ENCODE measurements around the gene ITFG1. TPM values are rescaled to one million over a fixed set of nuclear protein-coding genes. Genes with fewer than 3 reads are reported as not detected.
"Not testable (repeated sequence)": the region's sequence is repeated elsewhere in the genome, so short reads cannot be mapped to it uniquely, and the experiment has no call there.

ITFG1 gene
- total and polyA plus RNA-seq, 7 experiments from 2014 or later: 20.8 to 34.3 (median 25.2) TPM

GRCh38 chr16:47198180-47198575 is 262.7 kb downstream of the ITFG1 start:
- H3K4me3 ChIP-seq (ENCODE audit: low read length): no peak overlapping the region
- H3K27ac ChIP-seq (ENCODE audit: low read depth, low read length): no peak overlapping the region
- Mint-ChIP-seq H3K9me3 (peaks cover 0 to 5% (median 0%) of the 10 kb centered on the region in 11 donors), H3K36me3 (peaks cover 0 to 46% (median 38%) of the 10 kb centered on the region in 5 donors), H3K27ac (no peak overlapping the region), H3K4me1 (peaks cover 0 to 2% (median 0%) of the 10 kb centered on the region in 7 donors), H3K4me3 (no peak overlapping the region), H3K27me3 (no peaks in the 10 kb centered on the region)
- no peaks in the 10 kb centered on the region for H3K4me1 ChIP-seq (ENCODE audit: control insufficient read depth in 2 of 2, insufficient read depth in 2 of 2, low read length in 2 of 2)
- no peak for DNase-seq
- H3K27me3 ChIP-seq (ENCODE audit: control insufficient read depth in 2 of 2, insufficient read depth in 2 of 2, low read length in 2 of 2): no peaks in the 10 kb centered on the region
- ChIA-PET CTCF (no interaction called here), POLR2A (no interaction called here)
- H3K36me3 ChIP-seq (ENCODE audit: control insufficient read depth in 2 of 3, insufficient read depth in 3 of 3, low read length in 3 of 3): no peaks in the 10 kb centered on the region
- ATAC-seq: no peak
- H3K9me3 ChIP-seq (ENCODE audit: control insufficient read depth in 2 of 3, low read length in 3 of 3): no peaks in the 10 kb centered on the region
- intact Hi-C loops (cut with micrococcal nuclease): no loop called here

GRCh38 chr16:47197536-47198179 is 263.2 kb downstream of the ITFG1 start:
- H3K27me3 Mint-ChIP-seq: no peaks in the 10 kb centered on the region
- H3K27ac ChIP-seq (ENCODE audit: low read depth, low read length): no peak overlapping the region
- H3K36me3 ChIP-seq (ENCODE audit: control insufficient read depth in 2 of 3, insufficient read depth in 3 of 3, low read length in 3 of 3): no peaks in the 10 kb centered on the region
- no peak overlapping the region for H3K4me3 Mint-ChIP-seq
- peaks cover 0 to 2% (median 0%) of the 10 kb centered on the region in 7 donors for H3K4me1 Mint-ChIP-seq
- ChIA-PET POLR2A (no interaction called here), CTCF (no interaction called here)
- ATAC-seq (no peak), DNase-seq (no peak)
- intact Hi-C loops (cut with micrococcal nuclease): no loop called here
- no peak overlapping the region for H3K27ac Mint-ChIP-seq
- H3K4me3 ChIP-seq (ENCODE audit: low read length): no peak overlapping the region
- peaks cover 0 to 5% (median 0%) of the 10 kb centered on the region in 11 donors for H3K9me3 Mint-ChIP-seq
- no peaks in the 10 kb centered on the region for H3K27me3 ChIP-seq (ENCODE audit: control insufficient read depth in 2 of 2, insufficient read depth in 2 of 2, low read length in 2 of 2)
- peaks cover 0 to 49% (median 40%) of the 10 kb centered on the region in 5 donors for H3K36me3 Mint-ChIP-seq
- H3K4me1 ChIP-seq (ENCODE audit: control insufficient read depth in 2 of 2, insufficient read depth in 2 of 2, low read length in 2 of 2): no peaks in the 10 kb centered on the region
- no peaks in the 10 kb centered on the region for H3K9me3 ChIP-seq (ENCODE audit: control insufficient read depth in 2 of 3, low read length in 3 of 3)

GRCh38 chr16:47196457-47196856 is 264.4 kb downstream of the ITFG1 start:
- Histone ChIP-seq H3K27me3 (ENCODE audit: control insufficient read depth in 2 of 2, insufficient read depth in 2 of 2, low read length in 2 of 2) (no peaks in the 10 kb centered on the region), H3K9me3 (ENCODE audit: control insufficient read depth in 2 of 3, low read length in 3 of 3) (no peaks in the 10 kb centered on the region), H3K4me1 (ENCODE audit: control insufficient read depth in 2 of 2, insufficient read depth in 2 of 2, low read length in 2 of 2) (no peaks in the 10 kb centered on the region), H3K36me3 (ENCODE audit: control insufficient read depth in 2 of 3, insufficient read depth in 3 of 3, low read length in 3 of 3) (no peaks in the 10 kb centered on the region), H3K4me3 (ENCODE audit: low read length) (no peak overlapping the region), H3K27ac (ENCODE audit: low read depth, low read length) (no peak overlapping the region)
- ChIA-PET POLR2A (no interaction called here), CTCF (no interaction called here)
- Mint-ChIP-seq H3K4me1 (peaks cover 0 to 2% (median 0%) of the 10 kb centered on the region in 7 donors), H3K4me3 (no peak overlapping the region), H3K36me3 (peaks cover 0 to 56% (median 44%) of the 10 kb centered on the region in 5 donors), H3K9me3 (peaks cover 0 to 8% (median 0%) of the 10 kb centered on the region in 11 donors), H3K27ac (no peak overlapping the region), H3K27me3 (no peaks in the 10 kb centered on the region)
- intact Hi-C loops (cut with micrococcal nuclease): no loop called here
- DNase-seq (no peak), ATAC-seq (no peak)

GRCh38 chr16:47182318-47182717 is 278.5 kb downstream of the ITFG1 start:
- Histone ChIP-seq H3K27me3 (ENCODE audit: control insufficient read depth in 2 of 2, insufficient read depth in 2 of 2, low read length in 2 of 2) (no peaks in the 10 kb centered on the region), H3K36me3 (ENCODE audit: control insufficient read depth in 2 of 3, insufficient read depth in 3 of 3, low read length in 3 of 3) (no peaks in the 10 kb centered on the region), H3K4me1 (ENCODE audit: control insufficient read depth in 2 of 2, insufficient read depth in 2 of 2, low read length in 2 of 2) (no peaks in the 10 kb centered on the region), H3K4me3 (ENCODE audit: low read length) (no peak overlapping the region), H3K27ac (ENCODE audit: low read depth, low read length) (no peak overlapping the region), H3K9me3 (ENCODE audit: control insufficient read depth in 2 of 3, low read length in 3 of 3) (no peaks in the 10 kb centered on the region)
- no peak overlapping the region for H3K4me3 Mint-ChIP-seq
- H3K36me3 Mint-ChIP-seq: peaks cover 0 to 33% (median 23%) of the 10 kb centered on the region in 5 donors
- H3K27ac Mint-ChIP-seq: no peak overlapping the region
- peaks cover 0 to 22% (median 6%) of the 10 kb centered on the region in 11 donors for H3K9me3 Mint-ChIP-seq
- no peaks in the 10 kb centered on the region for H3K27me3 Mint-ChIP-seq
- no peaks in the 10 kb centered on the region for H3K4me1 Mint-ChIP-seq
- DNase-seq (no peak), ATAC-seq (no peak)
- ChIA-PET POLR2A (no interaction called here), CTCF (no interaction called here)
- intact Hi-C loops (cut with micrococcal nuclease): no loop called here

- POLR2A ChIA-PET; H3K27me3 ChIP-seq (ENCODE audit: control insufficient read depth in 2 of 2, insufficient read depth in 2 of 2, low read length in 2 of 2); H3K4me3 ChIP-seq (ENCODE audit: low read length); DNase-seq; H3K9me3 ChIP-seq (ENCODE audit: control insufficient read depth in 2 of 3, low read length in 3 of 3); H3K4me1 Mint-ChIP-seq; intact Hi-C loops (cut with micrococcal nuclease); H3K27ac Mint-ChIP-seq; H3K4me1 ChIP-seq (ENCODE audit: control insufficient read depth in 2 of 2, insufficient read depth in 2 of 2, low read length in 2 of 2); H3K27ac ChIP-seq (ENCODE audit: low read depth, low read length); H3K27me3 Mint-ChIP-seq; H3K36me3 ChIP-seq (ENCODE audit: control insufficient read depth in 2 of 3, insufficient read depth in 3 of 3, low read length in 3 of 3); CTCF ChIA-PET; ATAC-seq; H3K4me3 Mint-ChIP-seq: not testable (repeated sequence)
- Mint-ChIP-seq H3K36me3 (peaks cover under 1 to 39% (median 25%) of the 10 kb centered on the region in 5 donors), H3K9me3 (peaks cover 0 to 22% (median 6%) of the 10 kb centered on the region in 11 donors)
These were observed 279.8 kb downstream of the ITFG1 start for GRCh38 chr16:47181066-47181465.

GRCh38 chr16:47180073-47180472 is 280.8 kb downstream of the ITFG1 start:
- intact Hi-C loops (cut with micrococcal nuclease): no loop called here

GRCh38 chr16:47175152-47175551 is 285.7 kb downstream of the ITFG1 start:
- ATAC-seq: no peak
- intact Hi-C loops (cut with micrococcal nuclease): no loop called here
- Mint-ChIP-seq H3K4me1 (no peaks in the 10 kb centered on the region), H3K9me3 (peaks cover 0 to 5% (median 0%) of the 10 kb centered on the region in 11 donors), H3K36me3 (peaks cover 4 to 32% (median 30%) of the 10 kb centered on the region in 5 donors), H3K27me3 (no peaks in the 10 kb centered on the region), H3K4me3 (no peak overlapping the region), H3K27ac (no peak overlapping the region)
- ChIA-PET CTCF (no interaction called here), POLR2A (no interaction called here)
- no peak overlapping the region for H3K4me3 ChIP-seq (ENCODE audit: low read length)
- no peak overlapping the region for H3K27ac ChIP-seq (ENCODE audit: low read depth, low read length)
- no peaks in the 10 kb centered on the region for H3K9me3 ChIP-seq (ENCODE audit: control insufficient read depth in 2 of 3, low read length in 3 of 3)
- H3K36me3 ChIP-seq (ENCODE audit: control insufficient read depth in 2 of 3, insufficient read depth in 3 of 3, low read length in 3 of 3): no peaks in the 10 kb centered on the region
- no peaks in the 10 kb centered on the region for H3K4me1 ChIP-seq (ENCODE audit: control insufficient read depth in 2 of 2, insufficient read depth in 2 of 2, low read length in 2 of 2)
- H3K27me3 ChIP-seq (ENCODE audit: control insufficient read depth in 2 of 2, insufficient read depth in 2 of 2, low read length in 2 of 2): no peaks in the 10 kb centered on the region
- DNase-seq: no peak

More at GRCh38 chr16:47180073-47180472, 280.8 kb downstream of the ITFG1 start:
- ATAC-seq: no peak
- DNase-seq: no peak
- ChIA-PET CTCF (no interaction called here), POLR2A (no interaction called here)
- Histone ChIP-seq H3K9me3 (ENCODE audit: control insufficient read depth in 2 of 3, low read length in 3 of 3) (no peaks in the 10 kb centered on the region), H3K27ac (ENCODE audit: low read depth, low read length) (no peak overlapping the region), H3K36me3 (ENCODE audit: control insufficient read depth in 2 of 3, insufficient read depth in 3 of 3, low read length in 3 of 3) (no peaks in the 10 kb centered on the region), H3K4me1 (ENCODE audit: control insufficient read depth in 2 of 2, insufficient read depth in 2 of 2, low read length in 2 of 2) (no peaks in the 10 kb centered on the region), H3K27me3 (ENCODE audit: control insufficient read depth in 2 of 2, insufficient read depth in 2 of 2, low read length in 2 of 2) (no peaks in the 10 kb centered on the region), H3K4me3 (ENCODE audit: low read length) (no peak overlapping the region)
- no peak overlapping the region for H3K4me3 Mint-ChIP-seq
- no peaks in the 10 kb centered on the region for H3K27me3 Mint-ChIP-seq
- no peaks in the 10 kb centered on the region for H3K4me1 Mint-ChIP-seq
- no peak overlapping the region for H3K27ac Mint-ChIP-seq
- H3K36me3 Mint-ChIP-seq: peaks cover 2 to 41% (median 30%) of the 10 kb centered on the region in 5 donors
- H3K9me3 Mint-ChIP-seq: peaks cover 0 to 17% (median 2%) of the 10 kb centered on the region in 11 donors
